CD4-positive, alpha-beta T cell treated with Interferon alpha-2 for 1 hour (primary cell): ENCODE results near the gene SLC25A53.
"Not testable (repeated sequence)": the region's sequence is repeated elsewhere in the genome, so short reads cannot be mapped to it uniquely, and the experiment has no call there.

Experiments
- DNase-seq, 2 donors: peaks; one replicate each; pipeline ENCODE4 v3.0.0-alpha.2; 2020 to 2022

The SLC25A53 gene

GRCh38 chrX:104130808-104131207 lies 26.0 kb downstream of the SLC25A53 start:
- DNase-seq, result no peak

GRCh38 chrX:104126856-104127255 lies 30.0 kb downstream of the SLC25A53 start:
- no peak for DNase-seq

GRCh38 chrX:104122829-104123228 lies 34.0 kb downstream of the SLC25A53 start:
- DNase-seq, result no peak

GRCh38 chrX:104118765-104119164 lies 38.0 kb downstream of the SLC25A53 start:
- no peak for DNase-seq

GRCh38 chrX:104117759-104118158 lies 39.0 kb downstream of the SLC25A53 start:
- no peak for DNase-seq

- DNase-seq, result peak; percentile 36 to 57
Observed at GRCh38 chrX:104113222-104113965, 43.4 kb downstream of the SLC25A53 start.

- peak in 1 of 2 donors; percentile 42 for DNase-seq
Observed at GRCh38 chrX:104112326-104112951, 44.4 kb downstream of the SLC25A53 start, which contains the start of gene ZCCHC18. ZCCHC18 (plus strand) TSS chrX:104112523; CDS start chrX:104114112, 1,589 bp downstream.

- DNase-seq, result peak in 1 of 2 donors; percentile 34
Observed at GRCh38 chrX:104110491-104111240, 46.1 kb downstream of the SLC25A53 start.

- no peak for DNase-seq
Observed at GRCh38 chrX:104108955-104109354, 47.9 kb downstream of the SLC25A53 start.

- DNase-seq, result no peak
Observed at GRCh38 chrX:104105330-104106262, 51.2 kb downstream of the SLC25A53 start.

GRCh38 chrX:104104676-104105075 lies 52.1 kb downstream of the SLC25A53 start:
- DNase-seq, result no peak

GRCh38 chrX:104098919-104099318 lies 57.9 kb downstream of the SLC25A53 start:
- DNase-seq, result no peak

GRCh38 chrX:104098151-104098808 lies 58.5 kb downstream of the SLC25A53 start:
- DNase-seq, result peak; percentile 67 to 74

- no peak for DNase-seq
Observed at GRCh38 chrX:104085919-104086318, 70.9 kb downstream of the SLC25A53 start.

- no peak for DNase-seq
Observed at GRCh38 chrX:104085477-104085876, 71.3 kb downstream of the SLC25A53 start.

- DNase-seq, result no peak
Observed at GRCh38 chrX:104084534-104085277, 72.1 kb downstream of the SLC25A53 start.

- no peak for DNase-seq
Observed at GRCh38 chrX:104084063-104084462, 72.7 kb downstream of the SLC25A53 start.

GRCh38 chrX:104077854-104078253 lies 79.0 kb downstream of the SLC25A53 start:
- DNase-seq, result not testable (repeated sequence)

- not testable (repeated sequence) for DNase-seq
Observed at GRCh38 chrX:104075778-104076445, 80.9 kb downstream of the SLC25A53 start, which contains the start of gene TMSB15C. TMSB15C (minus strand) TSS chrX:104076236.

GRCh38 chrX:104062636-104063035 lies 94.2 kb downstream of the SLC25A53 start:
- DNase-seq, result not testable (repeated sequence)
